ENCODE measurements around the gene HSP90B1. TPM values are rescaled to one million over a fixed set of nuclear protein-coding genes. Genes with fewer than 3 reads are reported as not detected.

The HSP90B1 gene
- total RNA-seq, 1 donor from 2014 or later: 222 TPM

GRCh38 chr12:103973909-103974308, 43.7 kb downstream of the HSP90B1 start:
- Histone ChIP-seq H3K4me1 (peaks cover 9% of the 10 kb centered on the region), H3K36me3 (peaks cover 0 to 23% of the 10 kb centered on the region in 2 donors), H3K9me3 (no peaks in the 10 kb centered on the region), H3K27ac (no peak overlapping the region), H3K27me3 (no peaks in the 10 kb centered on the region), H3K4me3 (no peak overlapping the region)
- intact Hi-C loops (cut with DNase I): no loop called here
- no peak for TF ChIP-seq CTCF (IDR thresholded peaks at IDR 0.05)
- TF ChIP-seq POLR2AphosphoS5 (IDR thresholded peaks at IDR 0.05; ENCODE audit: insufficient read depth in 1 of 2, low read depth in 1 of 2): no peak
- TF ChIP-seq POLR2A (IDR thresholded peaks at IDR 0.05): no peak
- no peak for DNase-seq (ENCODE audit: extremely low spot score in 2 of 2)

GRCh38 chr12:103975368-103975767, 45.2 kb downstream of the HSP90B1 start:
- no peaks in the 10 kb centered on the region for H3K27me3 ChIP-seq
- H3K4me1 ChIP-seq: no peaks in the 10 kb centered on the region
- no peak overlapping the region for H3K27ac ChIP-seq
- H3K4me3 ChIP-seq: no peak overlapping the region
- no peaks in the 10 kb centered on the region for H3K9me3 ChIP-seq
- intact Hi-C loops (cut with DNase I): no loop called here
- TF ChIP-seq POLR2AphosphoS5 (IDR thresholded peaks at IDR 0.05; ENCODE audit: insufficient read depth in 1 of 2, low read depth in 1 of 2) (no peak), POLR2A (IDR thresholded peaks at IDR 0.05) (no peak), CTCF (IDR thresholded peaks at IDR 0.05) (no peak)
- DNase-seq (ENCODE audit: extremely low spot score in 2 of 2): no peak
- peaks cover 0 to 34% of the 10 kb centered on the region in 2 donors for H3K36me3 ChIP-seq

GRCh38 chr12:103978384-103978982, 48.3 kb downstream of the HSP90B1 start:
- no peak for DNase-seq (ENCODE audit: extremely low spot score in 2 of 2)

GRCh38 chr12:103986829-103987228, 56.6 kb downstream of the HSP90B1 start:
- Histone ChIP-seq H3K4me1 (no peaks in the 10 kb centered on the region), H3K27ac (no peak overlapping the region), H3K36me3 (peaks cover 0 to 65% of the 10 kb centered on the region in 2 donors), H3K27me3 (no peaks in the 10 kb centered on the region), H3K4me3 (no peak overlapping the region), H3K9me3 (no peaks in the 10 kb centered on the region)
- no peak for DNase-seq (ENCODE audit: extremely low spot score in 2 of 2)
- TF ChIP-seq CTCF (IDR thresholded peaks at IDR 0.05): no peak
- TF ChIP-seq POLR2AphosphoS5 (IDR thresholded peaks at IDR 0.05; ENCODE audit: insufficient read depth in 1 of 2, low read depth in 1 of 2): no peak
- no peak for TF ChIP-seq POLR2A (IDR thresholded peaks at IDR 0.05)
- intact Hi-C loops (cut with DNase I): no loop called here

More at GRCh38 chr12:103978384-103978982, 48.3 kb downstream of the HSP90B1 start:
- TF ChIP-seq POLR2AphosphoS5 (IDR thresholded peaks at IDR 0.05; ENCODE audit: insufficient read depth in 1 of 2, low read depth in 1 of 2) (no peak), CTCF (IDR thresholded peaks at IDR 0.05) (no peak), POLR2A (IDR thresholded peaks at IDR 0.05) (no peak)
- intact Hi-C loops (cut with DNase I): no loop called here
- Histone ChIP-seq H3K9me3 (no peaks in the 10 kb centered on the region), H3K36me3 (peaks cover 0 to 55% of the 10 kb centered on the region in 2 donors), H3K27me3 (no peaks in the 10 kb centered on the region), H3K27ac (no peak overlapping the region), H3K4me3 (no peak overlapping the region), H3K4me1 (no peaks in the 10 kb centered on the region)

GRCh38 chr12:103994235-103994634, 64.0 kb downstream of the HSP90B1 start:
- H3K9me3 ChIP-seq: no peaks in the 10 kb centered on the region
- no peaks in the 10 kb centered on the region for H3K4me1 ChIP-seq
- H3K27me3 ChIP-seq: no peaks in the 10 kb centered on the region
- H3K4me3 ChIP-seq: no peak overlapping the region
- TF ChIP-seq POLR2A (IDR thresholded peaks at IDR 0.05): no peak
- TF ChIP-seq POLR2AphosphoS5 (IDR thresholded peaks at IDR 0.05; ENCODE audit: insufficient read depth in 1 of 2, low read depth in 1 of 2): no peak
- TF ChIP-seq CTCF (IDR thresholded peaks at IDR 0.05): no peak
- H3K27ac ChIP-seq: no peak overlapping the region
- H3K36me3 ChIP-seq: peaks cover 0 to 6% of the 10 kb centered on the region in 2 donors
- DNase-seq (ENCODE audit: extremely low spot score in 2 of 2): no peak
- intact Hi-C loops (cut with DNase I): no loop called here

All from vagina (tissue), 2 donors.